ENCODE data around the gene HAND2. TPM values are rescaled to one million over a fixed set of nuclear protein-coding genes. Genes with fewer than 3 reads are reported as not detected.

The HAND2 gene
- polyA plus RNA-seq, 3 donors: 0.06 to 0.36 TPM; not detected in 1

- DNase-seq (ENCODE audit: low read depth in 3 of 3, low spot score in 2 of 3): no peak
Observed at GRCh38 chr4:173485164-173485563, 44.9 kb downstream of the HAND2 start.

- no peak for DNase-seq (ENCODE audit: low read depth in 3 of 3, low spot score in 2 of 3)
Observed at GRCh38 chr4:173482330-173482931, 47.6 kb downstream of the HAND2 start.

- DNase-seq (ENCODE audit: low read depth in 3 of 3, low spot score in 2 of 3): no peak
Observed at GRCh38 chr4:173478913-173479283, 51.1 kb downstream of the HAND2 start.

- DNase-seq (ENCODE audit: low read depth in 3 of 3, low spot score in 2 of 3): no peak
Observed at GRCh38 chr4:173478201-173478912, 51.7 kb downstream of the HAND2 start.

- DNase-seq (ENCODE audit: low read depth in 3 of 3, low spot score in 2 of 3): no peak
Observed at GRCh38 chr4:173477016-173477415, 53.0 kb downstream of the HAND2 start.

Other genes with a start within 250 kb of the HAND2 start
- gene HMGB2, start 195.9 kb downstream of the HAND2 start, polyA plus RNA-seq (ENCODE audit: insufficient read length in 3 of 3): 100 to 1,000 TPM; 395 to 467 (median 445) TPM
- 10 to 100 TPM; 13.2 to 13.7 (median 13.6) TPM for gene SAP30, start 159.3 kb downstream of the HAND2 start, polyA plus RNA-seq (ENCODE audit: insufficient read length in 3 of 3)
- gene SCRG1, start 131.1 kb downstream of the HAND2 start, polyA plus RNA-seq (ENCODE audit: insufficient read length in 3 of 3): under 1 TPM; 0.28 to 0.46 (median 0.39) TPM

Data from right renal cortex interstitium (tissue), 3 donors.